Epidermal melanocyte (primary cell): ENCODE data around the gene RSBN1L.

Experiments
- DNase-seq: peaks from one replicate; pipeline ENCODE4 v3.0.0; 2011; ENCODE audit warnings: low spot score; ENCODE audit not compliant: insufficient read length

Gene RSBN1L

GRCh38 chr7:77800158-77800557 lies 103.9 kb downstream of the RSBN1L start:
- no peak for DNase-seq

DNA sequence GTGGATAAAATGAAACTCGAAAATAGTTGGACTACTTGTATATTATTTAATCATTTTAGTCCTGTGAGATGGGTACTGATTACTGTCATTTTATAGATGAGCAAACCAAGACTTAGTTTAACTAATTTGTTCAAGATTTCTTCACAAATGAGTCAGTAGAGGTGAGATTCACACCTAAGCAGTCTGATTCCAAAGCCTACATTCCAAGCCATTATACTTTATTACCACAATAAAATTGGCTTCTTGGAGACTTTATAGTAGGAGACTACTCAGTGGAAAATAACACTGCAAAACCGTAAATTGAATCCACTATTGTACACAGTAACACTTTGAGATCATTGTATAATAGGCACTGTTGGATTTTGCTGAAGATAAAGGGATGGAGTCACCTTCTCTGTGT lies 104.5 kb downstream of the RSBN1L start:
- DNase-seq: no peak

GRCh38 chr7:77802557-77803405 lies 106.5 kb downstream of the RSBN1L start:
- no peak for DNase-seq

- no peak for DNase-seq
Observed at GRCh38 chr7:77806425-77806824, 110.2 kb downstream of the RSBN1L start.

DNA sequence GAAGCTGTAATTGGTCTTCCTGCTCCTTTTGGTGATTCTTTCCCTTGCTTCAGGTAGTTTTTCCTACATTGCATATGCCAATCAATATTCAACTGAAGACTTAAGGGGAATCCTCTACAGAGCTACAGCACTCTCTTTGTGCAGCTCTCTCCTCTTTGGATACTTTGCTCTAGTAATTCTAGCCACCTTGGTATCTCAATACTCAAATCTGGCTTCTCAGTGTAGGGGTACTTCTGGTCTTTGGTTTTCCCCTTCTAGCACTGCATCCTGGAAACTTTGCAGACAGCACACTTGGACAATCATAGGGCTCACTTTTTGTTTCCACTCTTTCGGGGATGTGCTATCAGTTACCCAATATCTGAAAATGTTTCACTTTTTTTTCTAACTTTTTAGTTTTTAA lies 112.3 kb downstream of the RSBN1L start:
- no peak for DNase-seq

DNA sequence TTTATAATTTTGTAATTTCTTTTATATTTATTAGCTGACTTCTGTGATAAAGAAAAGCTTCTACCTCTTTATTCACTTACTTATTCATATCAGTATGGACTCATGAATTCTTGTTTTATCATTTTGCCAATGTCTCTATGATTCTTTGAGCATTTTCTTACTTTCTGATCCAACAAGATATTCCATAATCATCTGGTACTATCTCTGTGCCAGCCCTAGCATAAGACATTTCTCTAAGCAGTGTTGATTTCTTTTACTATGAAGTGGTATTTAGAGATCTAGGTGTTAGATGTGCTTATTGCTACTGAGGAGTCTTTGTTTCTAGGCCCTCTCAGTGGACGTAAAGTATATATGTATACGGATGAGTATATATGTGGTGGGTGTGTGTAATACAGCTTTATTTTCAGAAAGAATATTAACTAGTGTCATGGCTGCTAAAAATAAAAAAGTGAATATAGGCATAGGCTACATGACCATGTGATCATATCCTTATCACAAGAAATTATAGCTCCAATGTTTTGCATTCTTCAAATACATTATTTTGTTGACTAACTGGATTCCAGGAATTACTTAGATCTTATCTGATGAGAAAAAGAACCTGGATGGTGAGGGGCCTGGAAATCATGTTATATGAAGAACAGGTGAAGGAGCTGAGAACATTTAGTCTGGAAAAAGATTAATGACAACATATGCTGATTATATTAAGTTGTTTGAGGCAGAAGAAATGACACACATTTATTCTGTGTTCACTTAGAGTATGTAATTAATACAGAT lies 115.4 kb downstream of the RSBN1L start:
- no peak for DNase-seq

DNA sequence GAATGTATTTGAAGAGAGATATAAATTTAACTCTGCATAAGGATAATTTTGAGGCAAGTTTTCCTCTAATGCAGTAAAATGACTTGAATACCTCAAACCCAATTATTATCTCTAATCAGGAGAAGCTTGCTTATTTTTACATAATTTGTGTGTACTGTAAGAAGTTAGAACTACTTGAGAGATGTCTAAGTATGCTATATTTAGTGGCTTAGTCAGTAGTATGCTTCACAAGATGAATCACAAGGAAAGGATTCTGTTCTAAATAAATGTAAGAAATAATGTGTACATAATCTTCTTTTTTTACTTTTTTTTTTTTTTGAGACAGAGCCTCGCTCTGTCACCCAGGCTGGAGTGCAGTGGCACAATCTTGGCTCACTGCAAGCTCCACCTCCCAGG lies 116.0 kb downstream of the RSBN1L start:
- no peak for DNase-seq

- DNase-seq: no peak
Observed at GRCh38 chr7:77813180-77813579, 116.9 kb downstream of the RSBN1L start.

DNA sequence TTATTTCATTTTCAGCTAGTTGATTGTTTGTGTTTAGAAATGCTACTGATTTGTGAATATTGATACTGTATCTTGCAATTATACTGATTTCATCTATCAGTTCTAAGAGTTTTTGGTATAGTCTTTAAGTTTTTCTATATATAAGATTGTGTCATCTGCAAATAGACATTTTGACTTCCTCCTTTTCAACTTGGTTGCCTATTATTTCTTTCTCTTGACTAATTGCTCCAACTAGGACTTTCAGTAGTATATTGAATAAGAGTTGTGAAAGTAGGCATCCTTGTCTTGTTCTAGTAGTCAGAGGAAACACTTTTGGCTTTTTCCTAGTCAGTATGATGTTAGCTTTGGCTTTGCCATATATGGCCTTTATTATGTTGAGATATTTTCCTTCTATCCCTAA lies 122.8 kb downstream of the RSBN1L start:
- no peak for DNase-seq

GRCh38 chr7:77820967-77821366 lies 124.7 kb downstream of the RSBN1L start:
- no peak for DNase-seq

DNA sequence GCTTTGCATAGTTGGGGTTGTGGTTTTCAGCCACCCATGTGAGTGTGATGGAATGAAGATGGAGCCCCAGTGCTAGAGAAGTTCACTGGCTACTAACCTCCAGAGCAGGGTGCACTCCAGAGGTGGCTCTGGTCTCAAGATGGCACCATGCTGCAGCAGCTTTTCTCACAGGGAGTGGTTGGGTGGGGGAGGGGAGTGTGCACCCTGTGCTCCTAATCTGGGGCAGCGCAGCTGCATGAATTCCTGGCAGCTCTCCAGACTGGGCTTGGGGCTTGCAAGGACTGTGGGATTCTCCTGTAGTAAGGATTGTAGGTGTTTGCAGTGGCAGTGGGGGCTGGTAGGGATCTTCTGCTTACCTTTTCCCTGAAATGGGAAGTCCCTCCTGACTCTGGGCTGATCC lies 126.0 kb downstream of the RSBN1L start:
- DNase-seq: no peak

DNA sequence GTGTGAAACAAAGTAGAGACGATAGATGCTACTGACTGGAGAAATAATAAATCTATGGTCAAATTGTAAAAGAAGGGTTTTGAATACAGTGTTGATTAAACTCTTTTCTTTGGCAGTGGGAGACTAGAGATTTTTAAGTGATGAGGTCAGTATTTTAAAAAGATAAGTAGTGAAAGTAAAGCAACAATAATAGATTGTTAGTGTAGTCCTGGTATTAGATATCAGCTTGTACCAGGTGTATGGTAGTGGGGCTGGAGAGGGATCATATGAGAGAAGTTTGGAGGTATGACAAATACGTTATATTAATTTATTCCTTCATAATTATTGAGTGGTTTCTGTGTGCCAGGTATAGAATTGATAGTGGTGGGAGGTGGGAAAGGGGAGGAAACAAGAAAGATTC lies 127.5 kb downstream of the RSBN1L start:
- no peak for DNase-seq

GRCh38 chr7:77824636-77825035 lies 128.4 kb downstream of the RSBN1L start:
- DNase-seq: no peak

DNA sequence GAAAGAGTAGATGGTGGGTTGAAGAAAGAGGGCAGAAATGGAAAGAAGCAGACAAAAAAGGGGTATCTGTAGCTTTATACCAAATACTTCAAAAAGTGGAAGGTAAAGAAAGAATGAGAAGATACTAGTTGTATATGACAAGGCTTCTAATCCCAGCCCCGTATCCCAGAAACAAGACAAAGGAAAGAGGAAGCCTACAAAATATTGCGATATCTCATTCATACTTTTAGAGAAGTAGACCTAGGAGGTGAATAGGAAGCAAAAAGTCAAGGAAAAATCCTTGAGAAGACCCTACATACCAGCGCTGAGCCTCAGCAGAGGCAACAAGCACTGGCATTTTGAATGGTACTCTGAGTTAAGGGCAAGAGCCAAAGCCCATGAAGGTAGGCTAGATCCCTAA lies 128.9 kb downstream of the RSBN1L start:
- DNase-seq: no peak

- no peak for DNase-seq
Observed at GRCh38 chr7:77826300-77826699, 130.0 kb downstream of the RSBN1L start.

GRCh38 chr7:77827999-77828398 lies 131.7 kb downstream of the RSBN1L start:
- DNase-seq: no peak

GRCh38 chr7:77830649-77831355 lies 134.5 kb downstream of the RSBN1L start:
- DNase-seq: no peak

DNA sequence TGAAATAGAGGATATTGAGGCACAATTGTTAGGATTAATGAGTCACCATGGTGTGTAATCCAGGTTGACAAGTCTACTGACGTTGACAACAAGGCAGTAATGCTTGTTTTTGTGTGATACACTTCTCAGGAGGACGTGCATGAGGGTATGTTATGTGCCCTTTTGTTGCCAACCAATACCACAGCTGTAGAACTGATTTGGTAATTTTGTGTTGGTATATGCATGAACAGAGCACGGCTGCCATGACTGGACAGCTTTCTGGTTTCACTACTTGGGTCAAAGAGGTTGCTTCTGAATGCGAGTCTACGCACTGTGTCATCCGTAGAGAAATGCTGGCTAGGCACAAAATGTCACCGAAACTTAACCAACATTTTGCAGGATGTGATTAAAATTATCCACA lies 135.2 kb downstream of the RSBN1L start:
- DNase-seq: no peak

DNA sequence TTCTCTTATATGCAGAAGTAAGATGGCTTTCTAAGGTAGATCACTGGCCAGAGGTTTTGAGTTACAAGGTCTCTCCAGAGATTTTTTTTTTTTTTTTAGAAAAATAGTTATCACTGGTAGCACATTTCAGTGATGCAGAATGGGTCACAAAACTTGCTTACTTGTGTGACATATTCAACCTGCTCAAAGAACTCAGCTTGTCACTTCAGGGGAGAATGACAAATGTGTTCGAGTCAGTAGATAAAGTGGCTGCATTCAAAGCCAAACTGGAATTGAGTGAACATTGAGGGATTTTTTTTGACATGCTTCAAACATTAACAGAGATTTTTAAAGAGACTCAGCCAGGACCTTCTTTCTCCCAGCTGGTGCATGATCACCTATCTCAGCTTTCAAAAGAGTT lies 135.7 kb downstream of the RSBN1L start:
- DNase-seq: no peak
